Measurements from ENCODE around the gene GRIN2C.
"Not testable (repeated sequence)": the region's sequence is repeated elsewhere in the genome, so short reads cannot be mapped to it uniquely, and the experiment has no call there.

GRIN2C gene

DNA sequence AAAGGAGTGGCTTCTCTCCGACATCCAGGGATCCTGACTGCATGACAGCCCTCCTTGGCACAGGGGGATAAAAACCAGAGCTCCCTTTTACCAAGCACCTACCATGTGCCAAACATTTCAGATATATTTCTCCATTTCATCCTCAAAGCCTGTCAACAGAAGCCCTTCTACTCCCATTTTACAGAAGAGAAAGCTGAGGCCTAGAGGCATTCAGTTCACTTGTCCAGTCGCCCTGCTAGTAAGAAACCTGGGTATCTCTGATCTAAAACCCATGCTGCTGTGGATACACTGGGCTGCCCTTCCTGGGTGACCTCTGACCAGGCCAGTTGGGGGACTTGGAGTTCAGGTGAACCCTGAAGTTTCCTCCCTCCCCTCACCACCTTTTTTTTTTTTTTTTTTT, 19.0 kb upstream of the GRIN2C start:
- DNase-seq, result no peak

DNA sequence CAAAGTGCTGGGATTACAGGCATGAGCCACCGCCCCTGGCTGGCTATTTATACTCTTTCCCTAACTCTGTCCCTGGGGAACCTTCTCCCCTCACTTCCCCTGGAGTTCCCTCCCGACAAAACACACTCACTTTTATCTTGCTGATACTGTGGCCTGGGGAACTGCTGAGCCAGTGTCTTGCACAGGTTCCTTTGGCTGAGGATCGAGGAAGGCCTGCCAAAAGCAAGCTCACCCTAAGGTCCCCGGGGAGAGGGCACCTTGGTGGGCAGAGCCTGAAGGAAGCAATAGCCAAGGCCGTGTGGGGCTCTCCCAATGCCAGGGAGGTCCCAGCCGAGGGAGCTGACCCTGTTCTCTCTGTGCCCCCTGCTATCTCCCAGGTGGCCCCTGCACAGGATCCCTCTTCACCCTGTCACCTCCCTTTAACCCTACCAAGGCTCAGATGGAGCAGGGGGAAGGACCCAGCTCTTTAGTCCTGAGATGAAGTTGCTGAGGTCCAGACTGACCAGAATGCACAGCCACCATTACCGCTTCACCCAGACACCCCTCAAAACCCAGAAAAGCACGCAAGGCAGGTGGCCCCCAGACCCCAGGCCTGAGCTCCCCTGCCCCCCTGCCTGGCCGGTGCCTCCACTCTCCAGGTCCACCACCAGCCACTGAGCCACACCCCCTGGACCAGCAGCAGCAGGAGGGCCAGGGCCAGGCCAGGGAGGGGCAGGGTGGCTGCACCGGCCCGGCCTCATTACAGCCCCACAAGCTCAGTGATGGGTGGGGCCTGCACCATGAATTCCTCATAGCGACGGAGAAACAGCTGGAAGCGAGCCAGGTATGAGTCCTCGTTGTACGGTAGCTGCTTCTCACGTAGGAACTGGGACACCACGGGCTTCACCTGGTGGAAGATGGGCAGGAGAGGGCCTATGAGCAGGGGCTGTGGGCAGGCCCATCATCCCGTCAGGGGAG, 18.2 kb upstream of the GRIN2C start:
- DNase-seq, result no peak

GRCh38 chr17:74875977-74876593, 16.4 kb upstream of the GRIN2C start:
- no peak for DNase-seq

DNA sequence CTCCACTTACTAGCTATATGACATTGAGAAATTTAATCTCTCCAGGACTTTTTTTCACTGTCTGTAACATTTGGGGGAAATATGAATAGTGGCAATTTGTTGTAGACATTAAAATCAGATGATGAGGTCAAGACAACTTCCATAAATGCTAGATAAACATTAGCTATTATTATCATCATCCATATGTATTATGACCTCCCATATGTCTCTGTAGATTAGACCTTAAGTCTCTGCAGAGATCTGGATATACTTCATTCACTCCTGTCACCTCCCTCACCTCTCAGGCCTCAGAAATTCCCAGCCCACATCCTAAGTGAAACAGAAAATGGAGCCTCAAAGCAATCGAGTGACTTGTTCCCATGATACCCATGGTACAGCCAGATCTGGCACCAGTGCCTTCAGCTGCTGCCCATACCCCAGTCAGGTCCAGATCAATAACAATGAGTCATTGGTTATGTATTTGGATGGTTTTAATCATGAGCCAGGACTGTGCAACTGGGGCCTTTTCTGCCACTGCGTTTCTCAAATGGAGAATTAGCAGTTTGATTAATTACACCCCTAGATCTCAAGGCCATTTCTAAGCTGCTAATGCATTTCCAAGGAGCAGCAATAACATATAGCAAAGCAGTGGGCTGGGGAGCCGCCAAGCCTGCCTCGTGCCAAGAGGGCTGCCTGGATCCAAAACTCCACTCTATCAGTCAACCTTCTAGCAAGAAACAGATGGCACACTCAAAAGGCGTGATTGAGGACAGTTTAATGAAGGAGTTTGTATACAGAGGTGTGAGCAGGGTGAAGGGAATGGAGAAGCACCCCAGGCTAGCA, 15.7 kb upstream of the GRIN2C start:
- DNase-seq, result no peak

DNA sequence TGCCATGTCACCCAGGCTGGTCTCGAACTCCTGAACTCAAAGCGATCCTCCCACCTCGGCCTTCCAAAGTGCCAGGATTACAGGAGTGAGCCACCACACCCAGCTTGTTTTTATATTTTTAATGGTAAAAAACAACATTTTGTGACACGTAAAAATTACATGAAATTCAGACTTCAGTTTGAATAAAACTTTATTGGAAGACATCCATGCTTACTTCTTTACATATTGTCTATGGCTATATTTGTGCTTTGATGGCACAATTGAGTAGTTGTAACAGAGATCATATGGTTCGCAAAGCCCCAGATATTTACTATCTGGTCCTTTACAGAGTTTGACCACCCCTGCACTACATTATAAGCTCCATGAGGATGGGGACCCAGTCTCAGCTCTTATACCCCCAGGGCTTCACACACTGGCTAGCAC, 14.9 kb upstream of the GRIN2C start:
- no peak for DNase-seq

DNA sequence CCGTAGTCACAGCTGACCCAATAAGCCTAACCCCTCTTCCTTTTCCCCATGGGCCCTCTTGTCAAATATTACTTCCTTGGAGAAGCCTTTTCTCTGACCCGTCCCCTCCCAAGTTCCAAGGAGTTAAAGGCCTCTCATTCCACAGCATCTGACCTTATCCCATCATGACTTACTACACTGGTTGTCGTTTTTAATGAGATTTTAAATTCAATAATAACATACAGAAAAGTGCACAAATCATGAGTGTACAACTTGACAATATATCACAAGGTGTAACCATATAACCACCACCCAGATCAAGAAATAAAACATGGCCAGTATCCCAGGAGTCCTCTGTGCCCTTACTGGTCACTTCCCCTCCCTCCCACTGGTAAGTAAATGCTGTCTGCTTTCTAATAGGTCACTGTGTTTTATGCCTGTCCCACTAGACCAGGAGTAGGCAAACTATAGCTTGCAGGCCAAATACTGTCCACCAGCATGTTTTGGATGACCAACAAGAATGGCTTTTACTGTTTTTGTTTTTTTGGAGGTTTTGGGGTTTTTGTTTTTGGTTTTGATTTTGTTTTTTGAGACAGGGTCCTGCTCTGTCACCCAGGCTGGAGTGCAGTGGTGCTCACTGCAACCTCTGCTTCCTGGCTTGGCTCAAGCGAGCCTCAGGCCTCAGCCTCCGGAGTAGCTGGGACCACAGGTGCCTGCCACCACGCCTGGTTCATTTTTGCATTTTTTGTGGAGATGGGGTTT, 14.4 kb upstream of the GRIN2C start:
- peak; percentile 71 for DNase-seq

- peak; percentile 100 for DNase-seq
Measured at GRCh38 chr17:74873037-74873873, 13.6 kb upstream of the GRIN2C start.

GRCh38 chr17:74872313-74873036, 12.8 kb upstream of the GRIN2C start, which contains the start of gene FDXR:
Gene FDXR (minus strand): TSS chr17:74872994. CDS start chr17:74872944, 50 bp downstream.
- peak; percentile 65 for DNase-seq

DNA sequence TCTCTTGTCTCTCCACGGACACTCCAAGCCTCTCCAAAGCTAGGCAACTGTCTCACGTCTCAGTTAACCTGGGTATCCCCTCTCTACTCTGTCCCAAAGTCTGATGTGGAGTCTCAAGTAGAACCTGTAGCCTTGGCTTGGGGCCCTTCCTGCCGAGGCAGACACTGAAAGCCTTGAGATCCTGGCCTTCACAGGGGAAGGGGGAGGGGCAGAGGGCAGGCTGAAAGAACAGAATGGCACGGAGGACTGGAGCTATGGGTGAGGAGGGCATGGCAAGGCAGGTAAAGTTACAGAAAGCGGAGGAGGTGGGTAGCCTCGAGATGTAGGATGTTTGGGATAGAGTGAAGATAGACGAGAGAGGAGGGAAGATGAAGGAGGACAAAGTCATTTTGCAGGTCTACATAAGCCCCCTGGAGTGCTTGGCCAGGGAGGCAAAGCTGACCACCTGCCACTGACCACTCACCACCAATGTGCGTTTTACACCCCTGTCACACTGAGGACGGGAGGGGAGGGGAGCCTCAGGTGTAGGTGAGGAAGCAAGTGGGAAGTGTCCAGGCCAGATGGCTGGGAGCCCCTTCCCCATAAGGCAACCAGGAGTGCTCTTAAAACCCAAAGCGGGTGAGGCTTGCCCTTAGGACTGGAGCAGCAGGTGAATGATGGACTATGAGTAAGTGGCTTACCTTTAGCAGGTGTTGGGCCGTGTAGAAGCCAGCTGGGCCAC, 11.8 kb upstream of the GRIN2C start:
- no peak for DNase-seq

GRCh38 chr17:74870512-74870911, 10.8 kb upstream of the GRIN2C start:
- DNase-seq, result no peak

DNA sequence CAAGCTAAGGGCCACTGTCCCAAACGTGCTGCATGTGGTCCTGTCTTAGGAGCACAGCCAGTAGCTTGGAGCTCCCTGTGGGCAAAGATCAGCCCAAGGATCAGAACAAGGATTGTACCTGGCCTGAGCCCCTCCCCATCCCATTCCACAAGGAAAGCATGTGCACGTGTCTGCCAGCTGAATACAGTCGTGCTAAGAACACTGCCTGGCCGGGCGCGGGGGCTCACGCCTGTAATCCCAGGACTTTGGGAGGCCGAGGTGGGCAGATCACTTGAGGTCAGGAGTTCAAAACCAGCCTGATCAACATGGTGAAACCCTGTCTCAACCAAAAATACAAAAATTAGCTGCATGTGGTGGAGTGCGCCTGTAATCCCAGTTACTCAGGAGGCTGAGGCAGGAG, 10.3 kb upstream of the GRIN2C start:
- not testable (repeated sequence) for DNase-seq

DNA sequence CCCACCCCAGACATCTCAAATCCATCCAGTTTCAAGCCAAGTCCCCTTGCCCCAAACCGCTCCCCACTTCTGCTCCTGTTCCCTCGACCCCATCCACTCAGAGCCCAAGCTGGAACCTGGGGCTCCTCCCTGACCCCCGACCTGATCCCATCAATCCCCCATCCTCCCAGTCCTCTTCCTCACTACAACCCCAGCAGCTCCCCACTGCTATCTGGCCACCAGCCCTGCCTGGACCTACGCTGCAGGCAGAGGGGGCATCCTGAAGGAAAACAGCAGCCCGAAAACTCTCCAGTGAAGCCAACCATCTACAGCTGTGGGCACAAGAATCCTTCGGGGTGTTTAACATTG, 9.2 kb upstream of the GRIN2C start:
- DNase-seq, result no peak

DNA sequence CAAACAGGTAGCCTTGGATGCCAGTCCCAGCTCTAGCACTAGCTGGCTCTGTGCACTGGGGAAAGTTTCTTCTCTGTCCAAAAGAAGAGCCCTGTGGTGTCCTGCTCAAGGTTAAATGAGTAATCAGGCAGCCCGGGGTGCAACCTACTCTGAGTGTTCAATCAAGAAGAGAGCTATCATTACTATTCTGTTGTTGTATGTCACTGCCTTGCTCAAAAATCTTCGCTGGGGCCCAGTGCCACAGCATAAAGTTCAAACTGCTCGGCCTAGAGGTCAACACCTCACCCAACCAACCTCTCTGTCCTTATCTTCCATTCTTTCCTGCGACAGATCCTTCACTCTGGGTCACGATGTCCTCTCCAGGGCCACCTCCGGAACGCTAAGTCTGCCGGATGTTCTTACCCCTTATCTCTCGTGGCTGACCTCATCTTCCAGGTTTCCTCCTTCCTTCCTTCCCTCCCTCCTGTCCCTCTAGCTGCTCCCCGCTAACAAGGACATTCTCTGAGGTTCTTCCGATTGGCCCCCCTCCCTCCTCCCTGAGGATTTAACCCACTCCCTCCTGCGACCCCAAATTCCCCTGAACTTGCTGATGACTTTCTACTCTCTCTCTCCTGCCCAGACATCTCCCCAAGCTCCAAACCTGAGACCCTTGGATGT, 8.7 kb upstream of the GRIN2C start:
- DNase-seq, result no peak

- DNase-seq, result no peak
Measured at GRCh38 chr17:74866198-74866835, 6.6 kb upstream of the GRIN2C start.

- DNase-seq, result no peak
Measured at GRCh38 chr17:74865504-74866197, 6.0 kb upstream of the GRIN2C start.

- peak; percentile 84 for DNase-seq
Measured at GRCh38 chr17:74864866-74865395, 5.2 kb upstream of the GRIN2C start.

DNA sequence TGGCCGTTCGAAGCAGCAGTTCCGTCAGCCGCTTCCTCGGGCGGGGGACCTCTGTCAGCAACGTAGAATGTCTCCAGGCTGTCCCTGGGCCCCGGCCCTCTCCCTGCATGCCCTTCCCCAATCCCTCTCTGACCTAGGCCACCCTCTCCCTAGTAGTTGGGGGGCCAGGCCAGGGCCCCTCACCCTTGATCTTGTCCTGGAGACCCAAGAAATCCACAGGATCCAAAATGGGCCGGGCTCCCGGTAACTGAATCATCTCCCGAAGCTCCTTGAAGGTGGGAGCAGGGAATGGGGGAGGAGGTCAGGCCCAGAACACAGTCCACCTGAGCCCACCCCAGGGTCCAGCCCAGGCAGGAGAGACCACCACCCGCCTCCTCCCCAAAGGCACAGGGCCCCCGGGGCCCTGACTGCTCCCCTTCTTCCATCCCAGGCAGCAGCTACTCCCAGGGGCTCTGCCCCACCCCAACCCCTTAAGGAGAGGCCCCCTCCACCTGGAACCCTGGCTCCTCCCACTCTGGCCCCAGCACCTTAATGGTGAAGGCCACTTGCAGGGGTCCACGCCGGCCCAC, 4.7 kb upstream of the GRIN2C start:
- DNase-seq, result no peak

Data from DMS53 (cell line).